HG03108 (cell line): ENCODE data around the gene CCDC186.
A peak's percentile ranks its signal among the peaks of the same experiment; 100 is the strongest.

Experiments
- ATAC-seq: cut with Tn5 transposase; IDR thresholded peaks from one replicate; pipeline ENCODE4 v1.9.1; 2021; ENCODE audit warnings: moderate library complexity; ENCODE audit not compliant: unreplicated experiment

CCDC186 gene

DNA sequence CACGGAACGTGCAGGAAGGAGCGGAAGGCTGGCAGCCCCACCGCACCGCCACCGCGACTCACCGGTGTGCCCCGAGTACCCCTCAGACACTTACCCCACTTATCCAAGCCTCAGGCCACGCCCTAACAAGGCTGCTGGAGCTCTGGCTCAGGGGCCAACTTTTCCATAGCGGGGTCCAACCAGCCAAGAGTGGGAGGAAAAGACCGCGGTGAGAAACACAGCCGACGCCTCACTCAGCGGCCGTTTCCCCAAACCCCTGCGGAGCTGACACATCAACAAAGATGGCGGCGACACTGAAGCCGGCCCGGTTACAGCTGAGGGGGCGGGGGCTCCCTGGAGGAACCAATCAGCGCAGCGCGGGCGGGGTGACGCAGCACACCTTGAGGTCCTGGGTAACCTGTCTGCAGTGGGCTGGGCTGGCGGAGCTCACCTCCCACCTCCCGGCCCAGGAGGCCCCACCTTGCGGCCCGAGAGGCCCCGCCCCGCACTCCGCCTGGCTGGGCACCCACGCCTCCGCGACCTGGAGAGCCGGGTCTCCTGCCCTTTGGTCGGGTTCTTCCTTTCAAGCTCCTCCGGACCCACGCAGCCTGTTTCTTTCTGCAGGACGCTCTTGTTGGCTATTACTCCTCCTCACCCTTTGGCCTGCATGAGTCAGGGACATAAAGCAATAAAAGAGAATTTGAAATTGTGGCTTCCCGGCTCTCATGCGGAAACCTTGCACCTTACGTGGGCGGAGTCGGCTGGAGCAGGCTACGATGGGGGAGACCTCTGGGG, at the start of gene CCDC186:
CCDC186 (minus strand) TSS at position 283 of the 774 bp plus-strand sequence. CDS start 10,935 bp downstream, outside the sequence.
- peak; percentile 98 for ATAC-seq

GRCh38 chr10:114223066-114223465, 49.1 kb upstream of the CCDC186 start:
- ATAC-seq: no peak

- no peak for ATAC-seq
These were observed 47.2 kb upstream of the CCDC186 start for GRCh38 chr10:114221235-114221634.

- ATAC-seq: no peak
These were observed 46.3 kb upstream of the CCDC186 start for GRCh38 chr10:114220281-114220680.

DNA sequence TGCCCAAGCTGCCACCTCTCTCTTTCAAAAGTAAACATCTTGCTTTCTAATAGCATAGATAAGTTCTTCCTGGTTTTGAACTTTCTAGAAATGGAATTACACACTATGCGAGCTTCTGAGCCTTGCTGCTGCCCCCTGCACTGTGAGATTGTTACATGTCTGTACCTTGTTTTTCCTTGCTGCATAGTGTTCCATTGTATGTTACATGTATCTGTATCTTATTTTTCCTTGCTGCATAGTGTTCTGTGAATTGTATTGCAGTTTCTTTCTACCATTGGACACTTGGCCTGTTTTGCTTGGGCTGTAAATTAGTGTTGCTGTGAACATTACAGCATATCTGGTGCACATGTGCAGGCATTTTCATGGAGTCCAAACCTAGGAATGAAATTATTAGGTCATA, 41.0 kb upstream of the CCDC186 start:
- no peak for ATAC-seq

DNA sequence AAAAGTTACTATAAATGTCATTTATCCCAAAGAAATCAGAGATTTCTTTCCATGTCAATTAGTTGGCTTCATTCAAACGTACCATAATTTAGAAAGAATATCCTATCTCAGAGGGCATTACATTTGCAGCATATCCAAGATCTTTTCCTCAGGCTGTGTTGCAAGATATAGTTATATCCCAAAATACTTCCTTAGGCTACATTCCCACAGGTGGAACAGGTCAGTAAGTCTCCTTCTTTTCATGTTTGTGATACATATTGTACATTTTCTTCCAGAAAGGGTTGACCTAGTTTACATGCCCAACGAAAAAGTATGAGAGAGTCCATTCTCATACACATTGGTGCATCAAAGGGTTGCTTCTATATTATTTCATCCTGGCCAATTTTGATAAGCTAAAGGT, 38.1 kb upstream of the CCDC186 start:
- ATAC-seq: no peak

- no peak for ATAC-seq
These were observed 34.3 kb upstream of the CCDC186 start for GRCh38 chr10:114208351-114208750.

DNA sequence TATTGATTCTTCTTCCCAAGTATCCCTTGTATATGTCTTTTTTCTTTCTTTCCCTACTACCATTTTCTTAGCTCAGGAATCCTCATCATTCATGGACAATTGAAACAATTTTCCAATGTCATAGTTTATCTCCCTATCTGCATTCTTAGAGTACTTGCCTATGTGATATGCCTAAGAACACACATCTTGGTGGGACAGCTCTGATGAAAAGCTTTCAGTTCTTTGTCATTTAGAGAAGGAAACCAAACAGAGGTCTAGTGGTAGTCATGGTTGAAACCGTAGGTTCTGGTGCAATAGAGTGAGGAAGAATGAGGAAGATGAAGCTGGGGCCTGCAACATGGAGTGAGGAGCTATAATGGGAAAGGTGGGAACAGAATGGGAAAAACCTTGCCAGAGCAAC, 33.3 kb upstream of the CCDC186 start:
- ATAC-seq: no peak

DNA sequence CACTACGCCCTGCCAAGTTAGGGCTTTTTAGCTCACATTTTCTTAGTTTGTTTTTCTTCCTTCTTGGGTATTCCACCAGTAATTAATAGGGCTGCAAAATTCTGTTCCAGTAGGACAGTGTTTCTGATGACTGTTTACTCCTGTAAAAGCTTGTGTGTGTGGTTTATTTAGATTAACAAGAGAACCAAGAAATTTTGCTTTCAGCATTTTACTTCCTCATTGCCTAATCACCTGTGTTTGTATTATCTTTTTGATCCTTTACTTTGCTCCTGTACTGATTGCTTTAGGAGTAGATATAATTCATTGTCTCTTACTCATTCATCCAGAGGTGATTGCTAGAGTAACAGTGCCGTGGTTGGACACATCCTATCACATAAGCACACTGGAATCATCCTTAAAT, 32.9 kb upstream of the CCDC186 start:
- ATAC-seq: no peak

GRCh38 chr10:114202812-114203211, 28.8 kb upstream of the CCDC186 start:
- ATAC-seq: no peak

- ATAC-seq: no peak
These were observed 25.2 kb upstream of the CCDC186 start for GRCh38 chr10:114199239-114199638.

DNA sequence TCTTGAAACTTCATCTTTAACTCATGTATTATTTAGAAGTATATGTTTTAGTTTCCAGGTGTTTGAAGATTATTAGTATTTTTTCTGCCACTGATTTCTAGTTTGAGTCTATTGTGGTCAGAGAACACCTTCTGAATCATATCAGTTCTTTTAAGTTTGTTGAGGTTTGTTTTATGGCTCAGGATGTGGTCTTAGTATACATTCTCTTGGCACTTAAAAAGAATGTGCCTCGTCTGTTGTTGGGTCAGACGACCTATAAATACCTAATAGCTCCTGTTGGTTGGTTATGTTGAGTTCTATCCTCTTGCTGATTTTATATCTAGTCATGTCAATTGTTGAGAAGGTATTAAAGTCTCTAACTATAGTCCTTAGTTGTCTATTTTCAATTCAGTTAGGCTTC, 21.1 kb upstream of the CCDC186 start:
- peak; percentile 90 for ATAC-seq

- ATAC-seq: no peak
These were observed 15.7 kb upstream of the CCDC186 start for GRCh38 chr10:114189700-114190099.

DNA sequence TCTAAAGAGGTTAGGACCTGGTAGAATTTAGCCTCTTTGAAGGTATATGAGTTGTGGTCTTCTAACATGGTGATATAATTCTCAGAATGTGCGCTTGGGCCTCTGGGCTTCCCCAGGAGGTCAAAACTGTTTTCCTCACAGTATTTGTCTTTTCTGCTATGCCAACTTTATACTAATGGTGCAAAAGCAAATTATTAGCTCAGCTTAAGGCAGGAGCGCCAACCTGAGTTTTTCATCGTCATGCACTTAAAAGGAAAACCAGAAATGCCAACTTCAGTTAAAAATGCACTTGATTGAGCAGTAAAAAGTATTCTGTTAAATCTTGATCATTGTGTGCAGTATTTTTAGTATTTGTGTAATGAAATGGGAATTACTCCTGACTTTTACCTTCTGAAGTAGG, 14.9 kb upstream of the CCDC186 start:
- ATAC-seq: no peak

DNA sequence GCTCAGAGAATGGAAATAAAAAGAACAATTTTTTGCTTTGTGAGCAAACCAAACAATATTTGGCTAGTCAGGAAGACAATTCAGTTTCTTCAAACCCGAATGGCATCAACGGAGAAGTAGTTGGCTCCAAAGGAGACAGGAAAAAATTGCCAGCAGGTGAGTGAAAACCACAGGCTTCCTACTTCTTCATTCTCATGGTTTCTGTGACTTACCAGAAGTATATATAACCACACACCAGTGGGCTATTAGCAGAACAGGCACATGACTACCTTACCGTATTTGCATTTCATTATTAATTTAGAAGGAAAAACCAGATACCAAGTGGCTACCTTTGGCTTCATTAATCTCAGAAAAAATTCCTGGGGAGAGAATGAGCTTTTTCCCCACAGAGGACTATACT, 14.0 kb upstream of the CCDC186 start:
- no peak for ATAC-seq

- no peak for ATAC-seq
These were observed 10.3 kb upstream of the CCDC186 start for GRCh38 chr10:114184276-114184675.

DNA sequence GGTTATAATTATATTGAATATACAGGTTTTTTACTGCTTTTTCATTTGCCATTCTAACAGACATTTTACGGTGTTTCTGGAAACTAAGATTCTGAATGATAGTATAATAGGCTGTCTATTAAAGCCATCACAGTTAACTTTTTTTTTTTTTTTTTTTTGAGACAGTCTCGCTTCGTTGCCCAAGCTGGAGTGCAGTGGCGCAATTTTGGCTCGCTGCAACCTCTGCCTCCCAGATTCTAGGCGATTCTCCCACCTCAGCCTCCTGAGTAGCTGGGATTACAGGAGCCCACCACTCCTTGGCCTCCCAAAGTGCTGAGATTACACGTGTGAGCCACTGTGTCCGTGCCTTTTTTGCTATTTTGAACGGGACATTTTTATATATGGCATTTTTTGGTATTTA, 9.6 kb upstream of the CCDC186 start:
- no peak for ATAC-seq

- ATAC-seq: no peak
These were observed 8.0 kb upstream of the CCDC186 start for GRCh38 chr10:114181971-114182370.

DNA sequence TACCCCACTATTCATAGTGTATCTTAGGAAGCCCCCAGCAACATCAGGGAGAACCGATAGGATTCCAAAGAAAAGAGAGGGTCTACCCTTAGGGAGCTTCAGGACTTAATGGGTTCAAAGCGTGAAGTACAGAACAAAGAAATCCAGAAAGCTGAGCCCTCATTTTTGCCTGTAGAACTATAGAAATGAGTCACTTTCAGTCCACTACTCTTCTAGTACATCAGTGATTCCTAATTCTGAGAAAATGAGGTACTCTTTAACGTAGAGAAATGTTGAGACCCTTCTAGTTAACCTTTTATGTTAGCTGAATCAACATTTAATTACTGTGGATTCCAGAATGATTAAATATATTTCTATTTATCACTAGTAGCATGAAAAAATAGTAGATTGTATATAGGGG, 6.9 kb upstream of the CCDC186 start:
- ATAC-seq: no peak

DNA sequence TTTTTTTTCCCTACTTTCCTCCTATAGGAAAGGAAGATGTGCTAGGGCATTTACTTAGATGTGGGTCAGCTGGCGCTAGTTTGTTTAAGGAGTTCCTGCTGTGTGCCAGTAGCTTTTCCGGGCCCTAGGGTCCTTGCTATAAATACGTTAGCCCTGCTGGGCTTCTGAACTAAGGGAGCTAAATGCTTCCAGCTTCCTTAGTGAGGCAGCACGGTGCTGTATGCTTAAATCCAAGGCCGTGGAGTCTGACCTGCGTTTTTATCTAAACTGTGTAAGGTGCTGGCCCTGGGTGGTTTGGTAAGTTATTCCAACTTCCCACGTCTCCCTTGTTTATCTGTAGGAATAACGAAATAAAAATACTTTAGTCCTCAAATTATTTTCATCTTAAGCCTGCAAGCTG, 5.7 kb upstream of the CCDC186 start:
- ATAC-seq: no peak

- ATAC-seq: no peak
These were observed 5.1 kb upstream of the CCDC186 start, which contains the start of gene TDRD1 for GRCh38 chr10:114179148-114179547. TDRD1 (plus strand) TSS chr10:114179353; CDS start chr10:114187832, 8,479 bp downstream.

GRCh38 chr10:114176511-114176910, 2.5 kb upstream of the CCDC186 start:
- no peak for ATAC-seq

DNA sequence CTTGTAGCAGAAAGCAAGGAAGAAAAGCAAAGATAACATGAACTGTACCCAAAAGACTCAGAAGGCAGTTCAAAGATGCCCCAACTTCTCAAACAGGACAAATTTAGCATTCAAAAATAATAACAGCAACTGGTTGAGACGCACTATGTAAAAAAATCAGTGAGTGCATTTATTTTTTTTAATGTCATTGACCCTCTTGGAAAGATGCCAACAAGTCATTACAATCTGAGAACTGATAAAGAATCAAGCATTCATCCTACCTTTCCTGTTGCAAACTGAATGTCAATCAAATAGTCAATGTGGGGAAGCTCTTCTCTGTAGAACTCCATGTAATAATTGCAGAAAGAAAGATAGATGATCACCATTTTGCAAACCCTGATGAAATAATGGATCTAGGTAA, 1.7 kb upstream of the CCDC186 start:
- no peak for ATAC-seq
